ENCODE data around the gene SEC61A2.
A peak's percentile ranks its signal among the peaks of the same experiment; 100 is the strongest.

Gene SEC61A2

GRCh38 chr10:12195281-12195602, 65.8 kb downstream of the SEC61A2 start:
- Histone ChIP-seq H3K9me3 (ENCODE audit: control insufficient read depth, low read length) (no peaks in the 10 kb centered on the region), H3K4me3 (ENCODE audit: insufficient read depth, low read depth, low read length) (peak overlapping the region; percentile 88), H3K36me3 (ENCODE audit: control insufficient read depth, insufficient read depth, low read length) (peaks cover 10% of the 10 kb centered on the region), H3K4me1 (ENCODE audit: control insufficient read depth, insufficient read depth, low read length) (peaks cover 17% of the 10 kb centered on the region), H3K27ac (ENCODE audit: insufficient read depth, low read depth, low read length, poor library complexity, severe bottlenecking) (no peak overlapping the region), H3K27me3 (ENCODE audit: control insufficient read depth, insufficient read depth, low read length, poor library complexity, severe bottlenecking) (no peaks in the 10 kb centered on the region)
- WGBS, 2 experiments = 1% methylated on average over 12 of the region's 12 CpGs

GRCh38 chr10:12195603-12196506, 66.4 kb downstream of the SEC61A2 start, which contains the start of the genes CDC123 and NUDT5:
TSS of gene CDC123 (plus strand) at chr10:12196188. CDS start at chr10:12196246, 58 bp downstream.
TSS of gene NUDT5 (minus strand) at chr10:12195891. CDS start at chr10:12186291, 9,600 bp downstream.
- no peaks in the 10 kb centered on the region for H3K27me3 ChIP-seq (ENCODE audit: control insufficient read depth, insufficient read depth, low read length, poor library complexity, severe bottlenecking)
- H3K27ac ChIP-seq (ENCODE audit: insufficient read depth, low read depth, low read length, poor library complexity, severe bottlenecking) = peak within 1 kb of the TSS; percentile 61
- H3K4me1 ChIP-seq (ENCODE audit: control insufficient read depth, insufficient read depth, low read length) = peaks cover 17% of the 10 kb centered on the region
- WGBS, 2 experiments = 0% methylated on average over 62 of the region's 62 CpGs
- peak within 1 kb of the TSS; percentile 88 for H3K4me3 ChIP-seq (ENCODE audit: insufficient read depth, low read depth, low read length)
- H3K36me3 ChIP-seq (ENCODE audit: control insufficient read depth, insufficient read depth, low read length) = peaks cover 10% of the 10 kb centered on the region
- no peaks in the 10 kb centered on the region for H3K9me3 ChIP-seq (ENCODE audit: control insufficient read depth, low read length)

DNA sequence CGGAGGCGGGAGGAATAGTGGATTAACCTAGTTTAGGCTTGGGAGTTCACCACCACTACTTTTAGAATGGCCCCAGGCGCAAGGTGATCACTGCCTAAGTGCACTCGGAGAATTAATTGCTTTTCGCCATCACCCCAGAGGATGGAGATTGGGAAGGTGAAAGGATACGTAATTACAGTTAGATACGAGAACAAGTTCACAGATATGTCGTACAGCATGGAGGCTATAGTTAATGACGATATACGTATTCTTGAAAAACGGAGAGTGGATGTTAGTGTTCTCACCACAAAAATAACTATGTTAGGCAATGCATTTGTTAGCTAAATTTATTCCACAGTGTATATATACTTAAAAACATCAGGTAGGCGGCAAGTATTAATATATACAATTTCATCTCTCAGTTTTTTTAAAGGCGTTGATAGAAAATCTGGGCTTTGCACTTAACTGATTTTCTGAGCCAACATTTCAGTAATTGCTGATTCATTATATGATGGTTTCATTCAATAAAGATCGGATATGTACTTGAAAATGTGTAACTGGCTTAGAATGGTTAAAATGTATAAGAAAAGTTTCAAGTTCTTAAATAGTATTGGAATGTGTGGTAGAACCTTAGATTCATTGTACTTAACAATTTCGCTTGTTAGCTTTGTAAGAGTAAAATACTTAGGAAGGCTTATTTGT, 67.2 kb downstream of the SEC61A2 start:
- Histone ChIP-seq H3K36me3 (ENCODE audit: control insufficient read depth, insufficient read depth, low read length) (peaks cover 10% of the 10 kb centered on the region), H3K27ac (ENCODE audit: insufficient read depth, low read depth, low read length, poor library complexity, severe bottlenecking) (peak overlapping the region; percentile 61), H3K4me3 (ENCODE audit: insufficient read depth, low read depth, low read length) (peak overlapping the region; percentile 88), H3K27me3 (ENCODE audit: control insufficient read depth, insufficient read depth, low read length, poor library complexity, severe bottlenecking) (no peaks in the 10 kb centered on the region), H3K9me3 (ENCODE audit: control insufficient read depth, low read length) (no peaks in the 10 kb centered on the region), H3K4me1 (ENCODE audit: control insufficient read depth, insufficient read depth, low read length) (peaks cover 17% of the 10 kb centered on the region)
- 13% methylated on average over 12 to 15 of the region's 15 CpGs for WGBS, 2 experiments

DNA sequence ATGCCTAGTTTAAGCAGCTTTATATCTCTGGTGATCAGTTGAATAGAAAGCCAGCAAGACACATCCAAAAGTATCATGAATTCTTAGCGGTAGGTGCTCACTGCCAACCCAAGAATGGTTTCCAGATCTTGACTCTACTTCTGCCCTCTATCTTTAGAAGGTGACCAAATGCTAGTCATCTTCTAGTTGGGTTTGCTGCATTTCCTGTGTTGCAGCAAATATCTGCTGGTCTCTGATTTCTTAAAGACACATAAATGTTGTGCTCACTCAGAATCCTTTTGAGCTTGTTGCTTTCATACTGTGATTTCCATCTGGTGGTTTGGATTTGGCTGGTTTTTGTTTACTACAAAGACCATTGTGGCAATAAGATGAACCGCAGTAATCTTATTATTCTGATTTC, 68.7 kb downstream of the SEC61A2 start:
- Histone ChIP-seq H3K27ac (ENCODE audit: insufficient read depth, low read depth, low read length, poor library complexity, severe bottlenecking) (no peak overlapping the region), H3K27me3 (ENCODE audit: control insufficient read depth, insufficient read depth, low read length, poor library complexity, severe bottlenecking) (no peaks in the 10 kb centered on the region), H3K9me3 (ENCODE audit: control insufficient read depth, low read length) (no peaks in the 10 kb centered on the region), H3K4me1 (ENCODE audit: control insufficient read depth, insufficient read depth, low read length) (peaks cover 17% of the 10 kb centered on the region), H3K36me3 (ENCODE audit: control insufficient read depth, insufficient read depth, low read length) (peaks cover 15% of the 10 kb centered on the region), H3K4me3 (ENCODE audit: insufficient read depth, low read depth, low read length) (no peak overlapping the region)
- 97 to 100% methylated on average over 1 to 2 of the region's 2 CpGs for WGBS, 2 experiments

- no peak overlapping the region for H3K27ac ChIP-seq (ENCODE audit: insufficient read depth, low read depth, low read length, poor library complexity, severe bottlenecking)
- no peak overlapping the region for H3K4me3 ChIP-seq (ENCODE audit: insufficient read depth, low read depth, low read length)
- no peaks in the 10 kb centered on the region for H3K9me3 ChIP-seq (ENCODE audit: control insufficient read depth, low read length)
- H3K4me1 ChIP-seq (ENCODE audit: control insufficient read depth, insufficient read depth, low read length) = peaks cover 5% of the 10 kb centered on the region
- H3K36me3 ChIP-seq (ENCODE audit: control insufficient read depth, insufficient read depth, low read length) = peaks cover 23% of the 10 kb centered on the region
- 97 to 98% methylated on average over 5 of the region's 5 CpGs for WGBS, 2 experiments
- H3K27me3 ChIP-seq (ENCODE audit: control insufficient read depth, insufficient read depth, low read length, poor library complexity, severe bottlenecking) = no peaks in the 10 kb centered on the region
These were observed 71.4 kb downstream of the SEC61A2 start for GRCh38 chr10:12200850-12201249.

GRCh38 chr10:12201543-12201942, 72.1 kb downstream of the SEC61A2 start:
- H3K36me3 ChIP-seq (ENCODE audit: control insufficient read depth, insufficient read depth, low read length) = peaks cover 23% of the 10 kb centered on the region
- no peaks in the 10 kb centered on the region for H3K27me3 ChIP-seq (ENCODE audit: control insufficient read depth, insufficient read depth, low read length, poor library complexity, severe bottlenecking)
- H3K9me3 ChIP-seq (ENCODE audit: control insufficient read depth, low read length) = no peaks in the 10 kb centered on the region
- no peak overlapping the region for H3K4me3 ChIP-seq (ENCODE audit: insufficient read depth, low read depth, low read length)
- H3K27ac ChIP-seq (ENCODE audit: insufficient read depth, low read depth, low read length, poor library complexity, severe bottlenecking) = no peak overlapping the region
- 92 to 93% methylated on average over 3 of the region's 3 CpGs for WGBS, 2 experiments
- peaks cover 5% of the 10 kb centered on the region for H3K4me1 ChIP-seq (ENCODE audit: control insufficient read depth, insufficient read depth, low read length)

DNA sequence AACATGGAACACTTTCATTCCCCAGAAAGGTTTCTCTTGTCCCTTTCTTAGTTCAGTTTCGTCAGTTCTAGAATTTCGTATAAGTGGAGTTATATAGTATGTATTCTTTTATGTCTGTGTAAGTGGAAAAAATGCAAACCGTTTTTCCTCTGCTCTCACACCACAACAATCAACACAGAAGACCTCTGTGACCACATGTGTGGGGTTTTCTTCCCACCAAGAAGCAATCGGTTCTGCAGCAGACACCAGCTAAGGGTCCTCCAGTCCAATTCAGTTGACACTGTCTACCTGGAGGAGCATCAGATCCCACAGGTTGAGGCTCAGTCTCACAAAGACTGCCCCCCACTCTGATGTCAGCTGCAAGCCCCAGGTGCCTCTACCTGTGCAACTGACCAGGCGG, 72.7 kb downstream of the SEC61A2 start:
- Histone ChIP-seq H3K4me3 (ENCODE audit: insufficient read depth, low read depth, low read length) (no peak overlapping the region), H3K4me1 (ENCODE audit: control insufficient read depth, insufficient read depth, low read length) (peaks cover under 1% of the 10 kb centered on the region), H3K36me3 (ENCODE audit: control insufficient read depth, insufficient read depth, low read length) (peaks cover 24% of the 10 kb centered on the region), H3K27me3 (ENCODE audit: control insufficient read depth, insufficient read depth, low read length, poor library complexity, severe bottlenecking) (no peaks in the 10 kb centered on the region), H3K27ac (ENCODE audit: insufficient read depth, low read depth, low read length, poor library complexity, severe bottlenecking) (no peak overlapping the region), H3K9me3 (ENCODE audit: control insufficient read depth, low read length) (no peaks in the 10 kb centered on the region)
- 91 to 96% methylated on average over 4 of the region's 5 CpGs for WGBS, 2 experiments

DNA sequence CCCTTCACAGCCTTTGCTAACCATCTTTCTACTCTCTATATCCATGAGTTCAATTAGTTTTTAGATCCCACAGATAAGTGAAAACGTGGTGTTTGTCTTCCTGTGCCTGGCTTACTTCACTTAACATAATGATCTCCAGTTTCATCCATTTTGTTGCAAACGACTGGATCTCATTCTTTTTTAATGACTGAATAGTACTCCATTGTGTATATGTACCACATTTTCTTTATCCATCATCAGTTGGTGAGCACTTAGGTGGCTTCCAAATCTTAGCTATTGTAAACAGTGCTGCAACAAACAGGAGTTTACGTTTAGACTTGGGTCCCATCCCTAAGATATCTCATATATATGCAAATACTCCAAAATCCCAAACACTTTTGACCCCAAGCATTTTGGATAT, 75.6 kb downstream of the SEC61A2 start:
- WGBS, 2 experiments = 87 to 92% methylated on average over 3 of the region's 3 CpGs
- H3K9me3 ChIP-seq (ENCODE audit: control insufficient read depth, low read length) = no peaks in the 10 kb centered on the region
- H3K4me3 ChIP-seq (ENCODE audit: insufficient read depth, low read depth, low read length) = no peak overlapping the region
- H3K27me3 ChIP-seq (ENCODE audit: control insufficient read depth, insufficient read depth, low read length, poor library complexity, severe bottlenecking) = no peaks in the 10 kb centered on the region
- no peak overlapping the region for H3K27ac ChIP-seq (ENCODE audit: insufficient read depth, low read depth, low read length, poor library complexity, severe bottlenecking)
- no peaks in the 10 kb centered on the region for H3K4me1 ChIP-seq (ENCODE audit: control insufficient read depth, insufficient read depth, low read length)
- H3K36me3 ChIP-seq (ENCODE audit: control insufficient read depth, insufficient read depth, low read length) = peaks cover 27% of the 10 kb centered on the region

DNA sequence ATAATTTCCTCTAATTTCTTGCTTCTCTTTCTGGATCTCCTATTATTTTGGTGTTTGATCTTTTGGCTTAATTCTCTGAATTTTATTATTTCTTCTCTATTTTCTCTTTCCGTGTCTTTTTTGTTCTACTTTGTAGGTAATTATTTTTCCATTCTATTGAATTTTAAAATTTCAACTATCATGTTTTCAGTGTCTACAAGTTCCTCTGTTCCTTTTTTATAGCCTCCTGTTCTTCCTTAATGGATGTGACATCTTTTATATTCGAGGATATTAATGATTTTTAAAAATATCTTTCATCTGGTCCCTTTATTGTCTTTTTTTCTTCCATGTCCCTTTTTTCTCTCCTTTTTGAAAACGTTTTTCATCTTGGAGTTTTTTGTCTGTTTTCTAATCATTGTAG, 77.6 kb downstream of the SEC61A2 start:
- whole genome bisulfite sequencing, 2 experiments = 73 to 83% methylated on average over 1 of the region's 3 CpGs
- H3K36me3 ChIP-seq (ENCODE audit: control insufficient read depth, insufficient read depth, low read length) = peaks cover 43% of the 10 kb centered on the region

DNA sequence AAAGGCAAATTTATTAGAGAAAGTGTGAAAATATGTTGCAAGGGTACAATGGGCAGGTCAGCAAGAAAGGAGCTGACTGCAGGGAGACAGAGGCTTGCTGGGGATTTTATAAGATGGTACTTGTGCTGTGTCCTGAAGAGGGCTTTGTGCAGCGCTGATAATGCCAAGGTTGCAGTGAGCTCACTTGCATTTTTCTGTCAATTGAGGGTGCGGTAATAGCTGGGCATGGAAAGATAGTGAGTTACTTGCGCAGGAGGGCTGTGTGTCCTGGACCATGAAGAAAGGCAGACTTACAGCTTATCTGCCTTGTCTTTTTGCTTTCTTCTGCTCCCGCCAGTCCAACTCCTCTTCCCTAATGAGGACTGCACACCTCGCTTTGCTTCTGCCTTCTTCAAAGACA, 79.0 kb downstream of the SEC61A2 start:
- H3K9me3 ChIP-seq (ENCODE audit: control insufficient read depth, low read length) = no peaks in the 10 kb centered on the region
- 96% methylated on average over 5 of the region's 5 CpGs for WGBS, 2 experiments
- H3K36me3 ChIP-seq (ENCODE audit: control insufficient read depth, insufficient read depth, low read length) = peaks cover 42% of the 10 kb centered on the region
- H3K4me3 ChIP-seq (ENCODE audit: insufficient read depth, low read depth, low read length) = no peak overlapping the region
- H3K27me3 ChIP-seq (ENCODE audit: control insufficient read depth, insufficient read depth, low read length, poor library complexity, severe bottlenecking) = no peaks in the 10 kb centered on the region
- H3K4me1 ChIP-seq (ENCODE audit: control insufficient read depth, insufficient read depth, low read length) = no peaks in the 10 kb centered on the region
- H3K27ac ChIP-seq (ENCODE audit: insufficient read depth, low read depth, low read length, poor library complexity, severe bottlenecking) = no peak overlapping the region

More for the DNA sequence above, 77.6 kb downstream of the SEC61A2 start:
- Histone ChIP-seq H3K4me1 (ENCODE audit: control insufficient read depth, insufficient read depth, low read length) (no peaks in the 10 kb centered on the region), H3K9me3 (ENCODE audit: control insufficient read depth, low read length) (no peaks in the 10 kb centered on the region), H3K4me3 (ENCODE audit: insufficient read depth, low read depth, low read length) (no peak overlapping the region), H3K27me3 (ENCODE audit: control insufficient read depth, insufficient read depth, low read length, poor library complexity, severe bottlenecking) (no peaks in the 10 kb centered on the region), H3K27ac (ENCODE audit: insufficient read depth, low read depth, low read length, poor library complexity, severe bottlenecking) (no peak overlapping the region)
